GM18870 (cell line): ENCODE results near the gene TOP1.
"Not testable (repeated sequence)": the region's sequence is repeated elsewhere in the genome, so short reads cannot be mapped to it uniquely, and the experiment has no call there.

Experiments used
- ATAC-seq: cut with Tn5 transposase; IDR thresholded peaks from one replicate; pipeline ENCODE4 v1.9.1; 2021; ENCODE audit warnings: moderate library complexity; ENCODE audit not compliant: unreplicated experiment

TOP1 gene

DNA sequence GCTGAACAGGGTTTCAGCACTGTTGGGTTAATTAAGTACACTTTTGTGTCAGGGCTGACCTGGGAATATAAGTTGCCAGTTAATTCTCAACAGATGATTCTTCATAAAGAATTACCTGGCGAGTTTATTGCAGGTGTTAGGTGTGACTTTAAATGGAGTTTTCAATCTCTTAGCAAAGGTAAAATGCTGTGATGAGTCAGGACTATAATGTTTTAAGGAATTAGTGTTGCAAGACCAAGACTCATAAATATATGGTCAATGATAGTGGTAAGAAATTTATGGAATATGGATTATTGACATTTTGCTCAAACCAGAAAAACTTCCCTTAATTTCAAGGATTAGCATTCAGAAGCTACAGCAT is 58.7 kb downstream of the TOP1 start:
- ATAC-seq, result no peak

DNA sequence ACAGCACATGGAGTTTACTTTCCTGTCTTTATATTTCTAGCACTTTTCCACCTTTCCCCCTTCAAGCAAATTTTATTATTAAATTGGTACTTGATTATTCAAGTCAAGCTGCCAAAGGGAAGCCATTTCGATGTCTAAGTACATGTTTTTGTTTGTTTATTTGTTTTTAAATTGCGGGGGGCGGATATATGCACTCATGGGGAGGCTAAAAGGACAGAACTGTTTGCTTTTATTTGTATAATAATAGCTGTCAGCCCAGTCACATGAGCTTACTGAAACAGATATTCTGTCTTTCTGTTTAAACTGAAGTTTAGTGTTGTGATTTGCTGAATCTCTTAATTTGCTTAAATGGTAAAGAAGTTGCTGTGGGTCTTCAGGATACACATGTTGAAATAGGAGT is 59.2 kb downstream of the TOP1 start:
- ATAC-seq, result no peak

DNA sequence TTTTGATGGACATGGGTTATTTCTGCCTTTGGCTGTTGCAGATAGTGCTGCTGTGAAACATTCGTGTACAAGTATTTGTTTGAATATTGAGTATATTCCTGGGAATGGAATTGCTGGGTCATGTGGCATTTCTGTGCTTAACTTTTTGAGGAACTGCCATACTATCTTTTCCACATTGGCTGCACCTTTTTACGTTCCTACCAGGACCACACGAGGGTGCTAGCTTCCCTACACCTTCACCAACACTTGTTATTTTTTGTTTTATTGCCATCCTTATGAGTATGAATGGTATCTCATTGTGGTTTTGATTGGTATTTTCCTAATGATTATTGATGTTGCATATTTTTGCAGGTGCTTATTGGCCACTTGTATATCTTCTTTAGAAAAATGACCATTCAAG is 60.9 kb downstream of the TOP1 start:
- no peak for ATAC-seq

DNA sequence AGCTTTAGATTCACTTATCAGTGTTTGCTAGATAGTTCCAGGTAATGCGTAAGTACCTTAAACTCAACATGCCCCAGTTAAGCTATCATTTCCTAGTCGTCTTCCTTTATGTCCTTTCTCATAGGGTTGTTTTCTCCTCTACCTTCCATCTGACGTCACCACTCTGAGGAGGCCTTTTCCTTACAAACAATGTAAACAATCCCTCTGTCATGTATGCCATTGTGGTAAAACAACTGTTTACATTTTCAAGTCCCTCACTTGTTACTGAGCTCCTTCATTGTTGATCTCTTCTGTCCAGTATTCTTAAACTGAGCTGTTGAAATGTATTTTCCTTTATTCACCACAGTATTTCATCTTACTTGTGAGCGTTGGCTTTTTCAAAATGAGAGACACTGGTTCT is 63.3 kb downstream of the TOP1 start:
- ATAC-seq, result no peak

DNA sequence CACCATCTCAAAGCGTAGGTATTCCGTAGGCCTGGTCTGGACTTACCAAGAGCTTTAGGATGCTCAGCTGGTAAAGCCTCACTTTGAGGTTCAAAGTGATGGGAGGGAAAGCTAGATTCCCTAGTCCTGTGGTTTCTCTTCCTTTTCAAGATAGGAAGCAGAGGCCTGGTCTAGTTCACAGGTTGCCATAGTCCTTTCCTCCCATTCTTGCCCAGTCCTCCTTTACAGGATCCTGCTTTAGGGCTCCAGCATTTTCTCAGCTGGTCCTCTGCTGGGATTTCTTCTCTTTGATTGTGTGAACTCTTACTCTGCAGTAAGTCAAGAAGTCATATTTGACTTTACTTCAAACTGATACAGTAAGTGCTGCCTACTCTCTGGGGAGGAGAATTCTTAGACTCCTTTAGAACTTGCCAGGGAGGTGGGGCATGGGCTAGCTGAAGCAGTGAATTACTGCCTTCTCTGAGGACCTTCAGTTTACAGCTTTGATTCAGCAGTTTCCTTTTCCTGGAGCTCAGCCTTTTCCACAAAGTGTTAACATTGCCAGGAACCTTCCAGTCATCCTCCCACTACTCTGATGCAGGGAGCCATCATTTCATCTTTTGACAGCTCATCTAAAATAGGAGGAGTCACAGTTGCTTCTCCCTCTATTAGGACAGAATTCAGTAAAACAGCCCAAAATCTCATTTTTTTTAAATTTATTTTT is 65.9 kb downstream of the TOP1 start:
- no peak for ATAC-seq

DNA sequence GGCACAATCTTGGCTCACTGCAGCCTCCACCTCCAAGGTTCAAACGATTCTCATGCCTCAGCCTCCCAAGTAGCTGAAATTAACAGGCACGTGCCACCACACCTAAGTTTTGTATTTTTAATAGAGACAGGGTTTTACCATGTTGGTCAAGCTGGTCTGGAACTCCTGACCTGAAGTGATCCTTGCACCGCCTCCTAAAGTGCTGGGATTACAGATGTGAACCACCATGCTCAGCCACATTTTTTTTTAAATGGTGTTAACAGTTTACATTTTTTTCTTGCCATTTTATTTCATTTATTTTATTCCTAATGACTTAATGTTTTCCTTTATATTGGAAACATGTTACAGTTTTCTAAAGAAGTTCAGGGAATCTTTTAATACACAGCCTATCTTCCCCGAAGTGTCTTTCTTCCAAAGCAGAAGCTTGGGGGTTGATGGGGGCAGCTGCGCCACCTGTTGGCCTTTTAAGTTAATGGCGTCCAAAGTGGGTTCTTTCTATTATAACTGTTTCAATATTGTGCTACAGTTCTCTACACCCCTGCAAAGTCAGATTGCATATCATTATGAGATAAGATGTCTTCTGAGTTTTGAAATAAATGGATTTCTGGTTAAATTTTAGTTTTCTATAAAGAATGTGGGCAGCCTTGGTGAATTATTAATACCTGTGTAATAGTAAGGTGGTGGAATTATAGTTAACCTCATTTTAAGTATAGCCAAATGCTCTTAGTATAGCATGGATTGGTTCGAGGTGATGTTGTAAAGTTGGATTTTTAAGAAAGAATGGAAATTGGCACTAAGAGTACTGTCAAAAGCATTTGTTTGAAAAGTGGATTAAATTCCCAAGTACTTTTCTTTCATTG is 66.7 kb downstream of the TOP1 start:
- no peak for ATAC-seq

DNA sequence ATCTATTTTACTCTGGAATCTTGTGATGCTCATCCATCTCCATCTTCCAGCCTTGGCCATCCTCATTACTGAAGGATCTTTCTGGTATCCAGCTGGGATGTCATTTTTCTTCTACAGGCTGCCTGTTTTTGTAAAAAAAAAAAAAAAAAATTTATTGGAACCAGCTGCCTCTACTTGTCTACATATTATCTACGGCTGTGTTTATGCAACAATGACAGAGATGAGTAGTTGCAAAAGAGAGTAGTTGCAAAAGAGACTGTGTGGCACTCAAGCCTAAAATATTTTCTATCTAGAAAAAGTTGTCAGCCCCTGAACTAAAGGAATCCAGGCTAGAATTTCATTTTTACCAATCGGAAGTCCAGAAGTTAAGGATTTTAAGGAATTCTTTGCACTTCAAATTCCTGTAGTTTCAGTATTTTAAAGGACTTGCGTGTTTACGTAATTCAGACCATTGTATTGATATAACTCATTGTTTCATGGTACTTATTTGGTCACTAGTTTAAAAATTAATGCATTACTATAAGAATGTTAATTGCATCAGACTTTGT is 70.2 kb downstream of the TOP1 start:
- no peak for ATAC-seq

DNA sequence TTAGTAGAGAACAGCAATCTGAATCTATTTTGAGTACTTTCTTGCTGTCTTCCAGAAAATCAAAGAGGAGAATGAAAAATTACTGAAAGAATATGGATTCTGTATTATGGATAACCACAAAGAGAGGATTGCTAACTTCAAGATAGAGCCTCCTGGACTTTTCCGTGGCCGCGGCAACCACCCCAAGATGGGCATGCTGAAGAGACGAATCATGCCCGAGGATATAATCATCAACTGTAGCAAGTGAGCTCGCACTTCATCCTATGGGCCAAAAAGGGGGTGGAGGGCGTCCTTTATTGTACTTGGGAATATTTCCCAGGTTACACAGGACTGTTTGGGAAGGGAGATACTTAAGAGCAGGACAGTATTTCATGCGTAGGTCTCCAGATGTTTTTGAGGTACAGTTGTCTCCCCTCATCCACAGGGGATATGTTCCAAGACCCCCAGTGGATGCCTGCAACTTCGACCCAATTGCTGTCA is 71.4 kb downstream of the TOP1 start:
- no peak for ATAC-seq

DNA sequence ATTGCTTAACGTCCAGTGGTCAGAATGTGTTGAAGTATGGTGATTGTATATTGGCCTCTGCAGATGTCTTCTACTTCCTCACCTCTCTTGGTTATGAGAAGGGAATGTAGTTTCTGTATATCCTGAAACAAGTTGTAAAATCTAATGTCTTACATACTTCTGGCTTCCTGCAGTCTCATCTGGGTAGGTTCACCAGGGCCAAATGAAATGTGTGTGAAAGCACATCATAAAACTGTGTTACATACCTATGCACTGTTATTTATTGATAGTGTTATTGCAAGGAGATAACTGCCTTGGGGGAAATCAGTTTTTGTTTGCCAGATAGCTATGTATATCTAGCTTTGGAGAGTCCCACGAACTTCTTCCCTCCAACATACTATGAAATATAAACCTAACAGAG is 73.0 kb downstream of the TOP1 start:
- no peak for ATAC-seq

DNA sequence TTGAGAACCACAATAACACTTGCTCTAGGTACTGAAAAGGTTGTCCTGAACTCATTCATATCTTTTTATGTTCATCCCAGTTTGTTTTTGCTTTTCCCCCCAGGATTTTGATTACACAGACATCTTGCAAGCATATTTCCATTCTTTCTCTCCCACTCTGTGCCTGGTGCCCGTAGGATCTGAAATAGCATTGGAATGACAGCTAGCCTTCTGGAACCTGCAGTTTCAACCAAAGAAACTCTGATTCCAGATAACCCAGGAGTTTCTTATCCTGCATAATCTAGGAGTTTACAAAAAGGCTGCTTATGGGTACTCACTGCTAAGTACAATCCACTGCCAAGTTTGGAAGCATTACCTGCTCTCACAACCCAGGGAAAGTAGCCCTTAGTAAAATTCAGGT is 79.9 kb downstream of the TOP1 start:
- ATAC-seq, result no peak

DNA sequence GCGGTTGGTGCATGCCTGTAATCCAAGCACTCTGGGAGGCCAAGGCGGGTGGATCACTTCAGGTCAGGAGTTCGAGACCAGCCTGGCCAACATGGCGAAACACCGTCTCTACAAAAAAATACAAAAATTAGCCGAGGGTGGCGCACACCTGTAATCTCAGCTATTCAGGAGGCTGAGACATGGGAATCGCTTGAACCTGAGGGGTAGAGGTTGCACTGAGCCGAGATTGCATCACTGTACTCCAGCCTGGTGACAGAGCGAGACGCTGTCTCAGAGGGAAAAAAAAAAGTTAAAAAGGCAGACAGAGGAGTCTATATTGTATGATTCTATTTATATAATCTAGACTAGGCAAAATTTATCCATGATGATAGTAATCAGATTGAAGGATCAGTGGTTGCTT is 81.4 kb downstream of the TOP1 start:
- no peak for ATAC-seq

DNA sequence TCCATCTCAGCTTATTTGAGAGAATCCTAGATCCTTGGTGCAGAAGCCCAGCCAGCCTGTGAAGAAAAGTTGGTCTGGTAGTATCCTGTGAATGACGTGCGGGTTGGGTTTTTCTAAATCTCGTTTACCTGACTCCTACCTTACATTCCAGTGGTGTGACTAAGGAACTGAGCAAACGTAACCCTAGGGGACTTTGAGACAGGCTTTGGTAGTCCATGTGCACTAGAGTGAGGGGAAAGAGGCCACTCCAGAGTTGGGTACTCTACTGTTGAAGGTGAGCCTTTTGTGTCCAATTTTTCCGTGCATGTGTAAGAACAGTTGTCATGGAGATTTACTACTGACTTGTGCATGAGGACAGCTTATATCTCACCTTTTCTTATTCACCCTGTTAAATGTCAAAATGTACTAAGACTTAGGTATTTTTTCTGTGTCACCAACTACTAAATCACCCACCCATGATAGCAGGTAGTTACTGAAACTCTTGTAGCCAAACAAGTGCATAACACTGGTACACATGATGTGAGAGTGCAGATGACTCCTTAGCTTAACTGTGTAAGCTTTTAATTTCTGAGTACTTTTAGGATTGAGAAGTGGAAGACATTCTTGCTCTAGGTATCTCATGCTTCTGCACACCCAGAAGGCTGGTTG is 82.4 kb downstream of the TOP1 start:
- no peak for ATAC-seq

DNA sequence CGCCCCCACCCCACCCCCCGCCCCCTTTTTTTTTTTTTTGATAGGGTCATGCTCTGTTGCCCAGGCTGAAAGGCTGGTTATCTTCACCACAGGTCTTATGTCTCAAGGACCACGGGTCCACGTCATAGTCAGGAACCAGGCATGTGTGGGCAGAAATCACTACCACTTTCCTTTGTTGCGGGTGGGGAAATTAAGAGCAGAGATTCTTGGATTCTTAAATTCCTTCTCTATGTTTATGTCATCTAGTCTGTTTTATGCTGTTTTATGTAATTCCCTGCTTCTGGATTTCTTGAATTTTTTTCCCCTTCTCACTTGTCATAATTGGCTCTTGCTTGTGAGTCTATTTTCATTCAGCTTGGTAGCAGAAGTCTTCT is 82.9 kb downstream of the TOP1 start:
- ATAC-seq, result no peak

DNA sequence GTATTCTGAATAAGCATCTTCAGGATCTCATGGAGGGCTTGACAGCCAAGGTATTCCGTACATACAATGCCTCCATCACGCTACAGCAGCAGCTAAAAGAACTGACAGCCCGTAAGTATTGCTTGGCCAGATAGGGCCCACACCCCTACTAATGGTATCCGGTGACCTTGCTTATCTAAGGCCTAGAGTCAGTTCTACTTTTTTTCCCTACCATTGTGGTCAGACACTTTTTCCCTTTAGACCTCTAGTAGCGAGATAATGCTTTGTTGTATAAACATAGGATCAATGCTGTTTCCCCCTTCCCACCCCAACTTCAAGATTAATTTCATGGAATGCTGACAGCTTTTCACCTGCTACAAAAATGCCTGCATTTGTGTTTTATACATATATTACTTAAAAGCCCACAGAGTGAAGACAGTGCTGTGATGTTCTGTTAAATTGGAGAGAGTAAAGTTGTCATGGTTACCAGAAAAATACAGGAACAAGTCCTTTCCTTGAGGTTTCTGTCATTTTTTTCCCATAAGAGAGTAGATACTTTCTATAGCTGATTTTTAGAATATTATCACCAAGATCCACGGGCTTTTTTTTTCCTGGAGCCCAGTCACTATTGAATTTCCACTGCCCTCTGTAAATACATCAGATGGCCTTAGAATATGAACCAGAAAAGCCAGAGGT is 87.8 kb downstream of the TOP1 start:
- ATAC-seq, result no peak

DNA sequence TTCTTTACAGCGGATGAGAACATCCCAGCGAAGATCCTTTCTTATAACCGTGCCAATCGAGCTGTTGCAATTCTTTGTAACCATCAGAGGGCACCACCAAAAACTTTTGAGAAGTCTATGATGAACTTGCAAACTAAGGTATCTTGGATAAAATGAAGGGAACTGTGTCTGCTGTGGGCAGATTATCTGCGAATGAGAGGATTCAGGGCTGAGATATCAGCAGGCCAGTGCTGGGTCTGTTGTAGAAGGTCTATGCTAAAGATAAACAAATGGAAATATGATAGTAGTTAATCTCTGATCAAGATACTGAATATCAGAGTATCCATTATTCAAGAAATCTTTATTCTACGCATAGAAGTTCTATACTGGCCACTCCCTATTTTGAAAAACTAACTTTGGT is 89.5 kb downstream of the TOP1 start:
- ATAC-seq, result not testable (repeated sequence)

DNA sequence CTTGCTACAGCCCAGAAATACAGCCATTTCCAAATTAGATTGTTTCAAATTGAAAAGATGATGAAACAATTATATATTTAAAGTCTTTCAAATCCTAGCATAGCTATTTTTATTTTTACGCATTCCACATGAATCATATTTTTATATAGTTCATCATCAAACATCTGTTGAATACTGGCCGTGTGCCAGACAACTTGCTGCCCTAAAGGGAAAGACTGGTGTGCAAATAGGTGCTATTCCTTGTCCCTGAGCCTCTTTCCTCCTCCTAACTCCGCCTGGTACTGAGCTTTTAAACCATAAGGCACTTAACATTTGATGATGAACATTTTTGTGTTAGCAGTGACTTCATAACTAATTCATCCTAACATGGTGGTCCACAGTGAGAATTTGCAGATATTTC is 90.0 kb downstream of the TOP1 start:
- ATAC-seq, result no peak

DNA sequence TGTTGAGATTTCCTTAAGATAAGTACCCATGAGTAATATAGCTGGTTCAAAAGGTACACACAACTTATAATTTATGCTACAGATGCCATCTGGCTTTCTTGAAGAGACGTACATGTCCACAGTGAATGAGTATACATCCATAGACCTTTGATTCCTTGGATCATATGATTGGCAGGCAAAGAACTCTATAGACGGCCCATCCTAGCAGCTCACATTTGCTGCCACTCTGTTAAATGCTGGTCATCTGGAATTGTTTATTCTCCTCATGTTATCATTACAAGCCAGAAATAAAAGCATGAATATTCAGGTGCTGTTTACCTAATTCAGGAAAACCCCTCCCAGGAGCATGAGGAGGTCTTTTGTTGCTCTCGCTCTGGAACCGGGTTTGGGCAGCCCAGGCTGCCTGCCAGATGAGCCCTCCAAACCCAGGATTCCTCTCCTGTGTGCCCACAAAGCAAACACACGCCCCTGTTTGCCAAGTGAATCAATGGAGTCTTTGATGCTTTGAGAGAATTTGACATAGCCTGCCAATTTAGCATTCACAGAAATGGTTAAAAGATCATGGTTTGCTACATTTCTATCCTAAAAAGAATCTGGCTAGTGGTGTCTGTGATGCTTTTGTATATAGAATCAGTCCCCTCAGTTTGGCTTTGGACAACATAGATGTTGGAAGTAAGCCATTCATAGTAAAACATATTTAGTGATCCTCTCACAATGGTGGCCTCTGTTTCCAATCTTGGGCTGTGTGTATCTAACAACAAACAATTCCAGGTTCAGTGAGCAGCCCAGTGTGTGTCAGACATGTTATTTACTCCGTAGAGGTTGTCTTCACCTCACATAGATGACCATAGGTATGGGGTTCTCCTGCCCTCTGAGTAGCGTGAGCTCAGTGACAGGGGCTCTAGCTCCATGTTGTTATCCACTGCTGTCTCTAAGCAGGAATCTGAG is 91.3 kb downstream of the TOP1 start:
- ATAC-seq, result no peak

DNA sequence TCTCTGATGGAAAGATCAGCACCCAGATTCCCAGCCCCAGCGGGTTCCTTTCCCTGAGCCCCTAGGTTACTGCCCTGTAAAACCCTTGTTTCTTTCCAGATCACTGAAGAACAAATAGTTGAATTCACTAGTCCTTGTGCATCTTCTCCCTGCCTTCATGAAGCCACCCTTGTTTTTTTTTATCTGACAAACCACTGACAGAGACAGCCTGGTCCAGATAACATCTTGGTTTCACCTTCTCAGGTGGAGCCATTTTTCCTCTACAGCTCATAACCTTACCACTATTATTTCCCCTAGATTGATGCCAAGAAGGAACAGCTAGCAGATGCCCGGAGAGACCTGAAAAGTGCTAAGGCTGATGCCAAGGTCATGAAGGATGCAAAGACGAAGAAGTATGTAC is 92.8 kb downstream of the TOP1 start:
- ATAC-seq, result no peak

DNA sequence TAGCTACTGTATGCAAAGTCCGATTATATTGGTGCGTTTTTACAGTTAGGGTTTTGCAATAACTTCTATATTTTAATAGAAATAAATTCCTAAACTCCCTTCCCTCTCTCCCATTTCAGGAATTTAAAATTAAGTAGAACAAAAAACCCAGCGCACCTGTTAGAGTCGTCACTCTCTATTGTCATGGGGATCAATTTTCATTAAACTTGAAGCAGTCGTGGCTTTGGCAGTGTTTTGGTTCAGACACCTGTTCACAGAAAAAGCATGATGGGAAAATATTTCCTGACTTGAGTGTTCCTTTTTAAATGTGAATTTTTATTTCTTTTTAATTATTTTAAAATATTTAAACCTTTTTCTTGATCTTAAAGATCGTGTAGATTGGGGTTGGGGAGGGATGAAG is 95.0 kb downstream of the TOP1 start:
- ATAC-seq, result no peak

DNA sequence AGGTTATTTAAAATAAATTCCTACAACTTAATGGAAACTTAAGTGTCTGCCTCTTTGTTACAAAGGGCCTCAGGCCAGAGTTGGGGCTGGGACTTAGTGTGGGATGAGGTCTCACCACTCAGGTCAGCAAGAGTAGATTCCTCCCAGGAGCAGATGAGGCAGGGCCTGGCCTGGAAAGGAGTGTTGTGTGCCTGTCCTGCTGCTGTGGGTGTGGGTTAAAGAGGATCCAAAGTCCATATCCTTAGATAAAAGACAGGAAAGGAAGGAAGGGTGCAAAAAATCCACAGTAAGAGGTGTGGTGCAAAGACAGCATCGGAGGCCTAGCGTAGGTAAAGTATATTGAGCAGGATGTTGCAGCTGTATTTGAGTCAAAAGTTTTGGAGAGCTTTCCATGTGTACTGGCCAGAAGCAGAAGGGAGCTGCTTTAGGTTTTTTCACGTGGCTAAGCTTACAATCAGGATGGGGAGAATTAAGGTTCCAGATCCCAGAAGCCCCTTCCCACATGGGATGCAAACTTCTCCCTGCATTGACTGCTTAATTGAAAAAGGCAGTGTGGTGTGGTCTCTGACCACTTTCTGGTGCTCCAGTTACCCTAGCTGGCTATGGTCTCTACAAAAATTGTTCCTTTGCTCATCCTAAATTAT is 96.0 kb downstream of the TOP1 start:
- no peak for ATAC-seq
